Measurements from ENCODE around the gene ATP5MG.
"Not testable (repeated sequence)": the region's sequence is repeated elsewhere in the genome, so short reads cannot be mapped to it uniquely, and the experiment has no call there.

The ATP5MG gene

DNA sequence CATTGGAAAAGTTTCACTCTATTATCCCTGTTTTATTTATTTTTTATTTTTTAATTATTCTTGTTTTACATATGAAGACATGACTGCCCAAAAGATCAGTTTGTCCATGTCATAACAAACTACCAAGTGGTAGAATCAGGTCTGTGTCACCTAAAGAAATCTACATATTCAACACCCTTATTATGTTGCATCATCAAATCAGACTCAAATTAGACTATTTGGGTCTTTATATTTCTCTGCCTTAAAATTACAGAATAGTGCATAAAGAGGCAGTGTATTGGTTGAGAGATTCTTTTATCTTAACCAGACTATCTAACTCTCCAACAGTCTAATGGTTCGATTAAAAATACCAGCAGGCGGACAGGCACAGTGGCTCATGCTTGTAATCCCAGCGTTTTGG is 18.5 kb upstream of the ATP5MG start:
- H3K4me3 ChIP-seq (ENCODE audit: low read depth, low read length) = no peak overlapping the region
- TF ChIP-seq, protein P1, sequence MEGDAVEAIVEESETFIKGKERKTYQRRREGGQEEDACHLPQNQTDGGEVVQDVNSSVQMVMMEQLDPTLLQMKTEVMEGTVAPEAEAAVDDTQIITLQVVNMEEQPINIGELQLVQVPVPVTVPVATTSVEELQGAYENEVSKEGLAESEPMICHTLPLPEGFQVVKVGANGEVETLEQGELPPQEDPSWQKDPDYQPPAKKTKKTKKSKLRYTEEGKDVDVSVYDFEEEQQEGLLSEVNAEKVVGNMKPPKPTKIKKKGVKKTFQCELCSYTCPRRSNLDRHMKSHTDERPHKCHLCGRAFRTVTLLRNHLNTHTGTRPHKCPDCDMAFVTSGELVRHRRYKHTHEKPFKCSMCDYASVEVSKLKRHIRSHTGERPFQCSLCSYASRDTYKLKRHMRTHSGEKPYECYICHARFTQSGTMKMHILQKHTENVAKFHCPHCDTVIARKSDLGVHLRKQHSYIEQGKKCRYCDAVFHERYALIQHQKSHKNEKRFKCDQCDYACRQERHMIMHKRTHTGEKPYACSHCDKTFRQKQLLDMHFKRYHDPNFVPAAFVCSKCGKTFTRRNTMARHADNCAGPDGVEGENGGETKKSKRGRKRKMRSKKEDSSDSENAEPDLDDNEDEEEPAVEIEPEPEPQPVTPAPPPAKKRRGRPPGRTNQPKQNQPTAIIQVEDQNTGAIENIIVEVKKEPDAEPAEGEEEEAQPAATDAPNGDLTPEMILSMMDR (conservative IDR thresholded peaks at IDR 0.05; ENCODE audit: low read depth, low read length) = no peak
- no peak for DNase-seq (ENCODE audit: low read depth)

- TF ChIP-seq, protein P1 (conservative IDR thresholded peaks at IDR 0.05; ENCODE audit: low read depth, low read length) = no peak
Measured at GRCh38 chr11:118383657-118384056, 17.7 kb upstream of the ATP5MG start.

GRCh38 chr11:118396097-118396501 is 5.3 kb upstream of the ATP5MG start:
- DNase-seq (ENCODE audit: low read depth) = no peak
- TF ChIP-seq, protein P1 (conservative IDR thresholded peaks at IDR 0.05; ENCODE audit: low read depth, low read length) = no peak
- no peak overlapping the region for H3K4me3 ChIP-seq (ENCODE audit: low read depth, low read length)

More at GRCh38 chr11:118383657-118384056, 17.7 kb upstream of the ATP5MG start:
- DNase-seq (ENCODE audit: low read depth) = no peak
- no peak overlapping the region for H3K4me3 ChIP-seq (ENCODE audit: low read depth, low read length)

DNA sequence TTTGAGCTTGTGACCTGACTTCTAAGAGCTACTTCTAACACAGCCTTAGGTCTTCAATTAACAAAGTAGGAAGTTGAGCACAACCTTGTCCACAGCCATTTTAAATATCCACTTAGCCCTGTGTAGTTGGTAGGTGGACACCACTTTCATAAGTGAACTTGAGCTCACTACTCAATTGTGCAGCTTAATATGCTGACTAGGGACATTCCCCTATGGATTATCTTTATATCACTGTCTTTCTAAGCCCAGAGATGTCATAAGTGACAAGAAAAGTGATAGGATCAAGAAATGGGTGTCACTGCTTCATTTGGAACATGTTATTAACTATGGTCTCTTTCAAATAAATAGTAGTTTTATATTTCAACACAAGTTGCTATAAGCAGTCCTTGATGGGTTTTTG is 4.0 kb upstream of the ATP5MG start:
- TF ChIP-seq, protein P1 (conservative IDR thresholded peaks at IDR 0.05; ENCODE audit: low read depth, low read length) = no peak
- H3K4me3 ChIP-seq (ENCODE audit: low read depth, low read length) = no peak overlapping the region
- no peak for DNase-seq (ENCODE audit: low read depth)

DNA sequence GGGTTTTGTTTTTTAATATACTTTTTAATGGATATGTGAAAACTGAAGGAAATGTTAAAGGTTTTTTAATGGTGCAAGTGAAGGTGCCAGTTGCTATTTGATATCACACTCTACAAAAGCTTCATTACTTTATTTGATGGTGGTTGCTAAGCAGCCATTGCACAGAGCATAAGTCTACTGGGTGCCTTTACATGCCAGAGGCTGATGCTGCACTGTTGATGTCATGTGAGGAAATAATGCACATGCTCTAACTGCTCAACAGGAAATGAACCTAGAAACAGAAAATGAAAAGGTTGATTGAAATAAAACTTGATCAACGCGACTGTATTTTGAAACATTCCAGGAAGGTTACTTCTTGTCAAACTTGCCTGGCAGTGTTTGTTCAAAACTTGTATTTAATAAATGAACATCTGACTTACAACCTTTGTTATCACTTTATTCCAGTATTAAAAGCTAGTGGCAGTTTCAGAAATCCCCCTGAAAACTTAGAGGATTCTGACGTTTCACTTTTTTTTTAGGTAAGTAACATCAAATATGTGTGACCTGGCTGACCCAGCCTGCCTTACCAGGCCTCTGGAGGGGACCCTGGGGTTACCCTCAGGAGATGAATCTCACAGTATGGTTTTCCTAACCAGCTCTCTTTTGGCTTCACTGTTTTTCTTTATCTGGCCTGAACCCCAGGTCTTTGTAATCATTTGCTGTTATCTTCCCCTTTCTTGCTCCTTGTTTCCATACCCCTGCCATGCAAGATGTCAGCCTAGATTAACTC is 2.4 kb upstream of the ATP5MG start:
- H3K4me3 ChIP-seq (ENCODE audit: low read depth, low read length) = no peak overlapping the region
- DNase-seq (ENCODE audit: low read depth) = peak; percentile 44
- TF ChIP-seq, protein P1 (conservative IDR thresholded peaks at IDR 0.05; ENCODE audit: low read depth, low read length) = no peak

DNA sequence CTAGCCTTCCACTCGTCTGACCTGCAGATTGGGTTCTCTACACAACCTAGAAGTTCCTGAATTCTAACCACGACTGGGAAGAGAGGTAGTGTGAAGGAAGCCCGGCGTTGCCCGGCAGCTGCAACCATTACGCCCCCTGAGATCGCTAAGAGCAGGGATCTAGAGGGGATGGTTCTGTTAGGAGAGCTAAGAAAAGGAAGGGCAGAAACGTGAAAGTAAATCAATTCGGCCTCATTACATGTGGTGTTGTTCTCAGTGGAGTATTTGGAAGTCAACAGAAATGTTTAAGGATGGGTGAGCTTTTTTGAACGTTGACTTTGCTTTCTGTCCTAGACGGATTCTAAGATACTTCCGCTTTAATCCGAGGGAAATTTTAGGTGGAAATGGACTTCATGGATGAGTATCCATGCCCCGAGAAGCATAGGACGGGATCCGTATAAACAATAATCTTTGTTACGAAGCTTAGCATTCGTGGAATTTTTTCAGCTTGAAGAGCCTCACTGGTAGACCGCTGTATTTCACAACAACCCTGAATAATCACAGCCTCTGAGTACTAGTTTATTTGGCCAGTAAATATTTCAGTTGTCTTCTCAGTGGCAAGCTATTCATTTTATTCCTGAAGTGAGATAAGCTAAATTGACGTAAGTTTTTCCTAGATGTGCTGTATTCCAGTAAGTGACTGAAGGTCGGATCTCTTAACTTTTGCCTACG is 629 bp downstream of the ATP5MG start:
- DNase-seq (ENCODE audit: low read depth) = peak; percentile 93
- peak overlapping the region; percentile 89 for H3K4me3 ChIP-seq (ENCODE audit: low read depth, low read length)
- TF ChIP-seq, protein P1 (conservative IDR thresholded peaks at IDR 0.05; ENCODE audit: low read depth, low read length) = no peak

DNA sequence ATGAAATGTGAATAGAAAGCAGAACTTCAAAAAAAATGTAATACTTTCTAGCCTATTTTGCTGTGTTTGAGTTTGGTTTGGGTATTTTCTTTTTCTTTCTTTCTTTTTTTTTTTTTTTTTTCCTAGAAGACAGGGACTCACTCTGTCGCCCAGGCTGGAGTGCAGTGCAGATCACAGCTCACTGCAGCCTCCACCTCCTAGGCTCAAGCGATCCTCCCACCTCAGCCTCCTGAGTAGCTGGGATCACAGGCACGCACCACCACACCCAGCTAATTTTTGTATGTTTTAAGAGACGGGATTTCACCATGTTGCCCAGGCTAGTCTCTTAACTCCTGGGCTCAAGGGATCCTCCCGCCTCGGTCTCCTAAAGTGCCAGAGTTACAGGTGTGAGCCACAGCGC is 1.2 kb downstream of the ATP5MG start:
- H3K4me3 ChIP-seq (ENCODE audit: low read depth, low read length) = peak overlapping the region; percentile 89
- not testable (repeated sequence) for DNase-seq (ENCODE audit: low read depth)
